Skeletal muscle tissue (tissue), 4 donors: Measurements from ENCODE around the gene PLXND1. TPM values are rescaled to one million over a fixed set of nuclear protein-coding genes. Genes with fewer than 3 reads are reported as not detected.

ENCODE experiments used
- H3K27ac ChIP-seq: one replicate; pipeline ENCODE4 v1.7.0; 2013; ENCODE audit warnings: mild to moderate bottlenecking, low read depth, low read length, inconsistent platforms
- H3K27me3 ChIP-seq, 3 donors: one replicate each; pipeline ENCODE4 v1.7.0; 2013; ENCODE audit warnings: low read length in 3 of 3; ENCODE audit not compliant: control insufficient read depth in 3 of 3, insufficient read depth in 3 of 3
- H3K36me3 ChIP-seq, 3 donors: one replicate each; pipeline ENCODE4 v1.7.0; 2013; ENCODE audit warnings: low read length in 3 of 3; ENCODE audit not compliant: control insufficient read depth in 3 of 3, insufficient read depth in 3 of 3
- H3K4me1 ChIP-seq, 3 donors: one replicate each; pipeline ENCODE4 v1.7.0; 2013; ENCODE audit warnings: low read length in 3 of 3, mild to moderate bottlenecking in 3 of 3; ENCODE audit not compliant: control insufficient read depth in 3 of 3, insufficient read depth in 3 of 3
- H3K4me3 ChIP-seq, 3 donors: one replicate each; pipeline ENCODE4 v1.7.0; 2013; ENCODE audit warnings: low read length in 3 of 3
- H3K9ac ChIP-seq, 3 donors: one replicate each; pipeline ENCODE4 v1.7.0; 2013; ENCODE audit warnings: low read length in 3 of 3, mild to moderate bottlenecking in 3 of 3, moderate library complexity in 2 of 3, low read depth in 1 of 3
- H3K9me3 ChIP-seq, 3 donors: one replicate each; pipeline ENCODE4 v1.7.0; 2013; ENCODE audit warnings: low read length in 3 of 3; ENCODE audit not compliant: control insufficient read depth in 3 of 3
- total RNA-seq: library from RNA; depleted of rRNA; stranded (reverse); fragments of >200 nt; gene quantifications from one replicate; pipeline ENCODE4 v1.2.3, GENCODE V29; 2014
- donor health status: Osteomylitis.

Gene PLXND1
- total RNA-seq, 1 donor from 2014 or later: 92.4 TPM

DNA sequence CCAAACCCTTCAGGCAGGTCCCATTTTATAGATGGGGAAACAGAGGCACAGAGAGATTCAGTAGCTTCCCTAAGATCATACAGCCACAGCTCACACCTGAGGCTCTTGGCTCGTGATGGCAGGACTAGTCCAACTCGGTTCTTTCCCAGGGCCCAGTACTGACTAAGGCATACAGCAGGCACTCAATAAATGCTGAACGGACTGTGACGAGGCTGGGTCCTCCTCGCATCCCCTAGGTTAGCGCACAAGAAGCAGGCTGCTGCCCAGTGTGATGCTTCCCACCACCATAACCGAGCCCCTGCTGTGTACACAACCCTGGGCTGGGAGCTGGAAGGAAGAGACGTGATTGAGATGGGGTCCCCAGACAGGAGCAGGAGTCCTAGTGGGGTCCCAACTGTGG is 24.9 kb downstream of the PLXND1 start:
- Histone ChIP-seq H3K27me3 (no peaks in the 10 kb centered on the region), H3K36me3 (peaks cover 10 to 56% (median 27%) of the 10 kb centered on the region in 3 donors), H3K4me1 (peaks cover 14 to 35% (median 30%) of the 10 kb centered on the region in 3 donors), H3K9me3 (no peaks in the 10 kb centered on the region), H3K4me3 (no peak overlapping the region), H3K9ac (no peak overlapping the region), H3K27ac (no peak overlapping the region)

DNA sequence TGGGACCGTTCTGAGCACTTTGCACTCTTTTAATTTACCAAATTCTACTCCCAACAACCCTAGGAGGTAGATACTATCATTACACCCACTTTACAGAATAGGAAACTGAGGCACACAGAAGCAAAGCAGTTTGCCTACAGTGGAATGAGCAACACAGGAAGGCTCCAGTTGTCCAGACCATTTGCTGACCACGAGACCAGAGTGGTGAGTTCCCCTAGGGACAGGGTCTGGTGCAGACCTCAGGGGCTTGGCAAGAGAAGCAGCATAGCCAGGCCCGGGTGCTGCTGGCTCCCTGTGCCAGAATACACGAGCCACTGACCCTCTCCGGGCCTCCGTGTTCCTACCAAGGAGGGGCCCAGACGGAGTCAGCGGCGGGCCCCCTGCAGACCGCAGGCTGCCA is 26.5 kb downstream of the PLXND1 start:
- Histone ChIP-seq H3K4me1 (peaks cover 17 to 33% (median 26%) of the 10 kb centered on the region in 3 donors), H3K36me3 (peaks cover 0 to 55% (median 23%) of the 10 kb centered on the region in 3 donors), H3K27me3 (no peaks in the 10 kb centered on the region), H3K9ac (no peak overlapping the region), H3K27ac (no peak overlapping the region), H3K4me3 (no peak overlapping the region), H3K9me3 (no peaks in the 10 kb centered on the region)

DNA sequence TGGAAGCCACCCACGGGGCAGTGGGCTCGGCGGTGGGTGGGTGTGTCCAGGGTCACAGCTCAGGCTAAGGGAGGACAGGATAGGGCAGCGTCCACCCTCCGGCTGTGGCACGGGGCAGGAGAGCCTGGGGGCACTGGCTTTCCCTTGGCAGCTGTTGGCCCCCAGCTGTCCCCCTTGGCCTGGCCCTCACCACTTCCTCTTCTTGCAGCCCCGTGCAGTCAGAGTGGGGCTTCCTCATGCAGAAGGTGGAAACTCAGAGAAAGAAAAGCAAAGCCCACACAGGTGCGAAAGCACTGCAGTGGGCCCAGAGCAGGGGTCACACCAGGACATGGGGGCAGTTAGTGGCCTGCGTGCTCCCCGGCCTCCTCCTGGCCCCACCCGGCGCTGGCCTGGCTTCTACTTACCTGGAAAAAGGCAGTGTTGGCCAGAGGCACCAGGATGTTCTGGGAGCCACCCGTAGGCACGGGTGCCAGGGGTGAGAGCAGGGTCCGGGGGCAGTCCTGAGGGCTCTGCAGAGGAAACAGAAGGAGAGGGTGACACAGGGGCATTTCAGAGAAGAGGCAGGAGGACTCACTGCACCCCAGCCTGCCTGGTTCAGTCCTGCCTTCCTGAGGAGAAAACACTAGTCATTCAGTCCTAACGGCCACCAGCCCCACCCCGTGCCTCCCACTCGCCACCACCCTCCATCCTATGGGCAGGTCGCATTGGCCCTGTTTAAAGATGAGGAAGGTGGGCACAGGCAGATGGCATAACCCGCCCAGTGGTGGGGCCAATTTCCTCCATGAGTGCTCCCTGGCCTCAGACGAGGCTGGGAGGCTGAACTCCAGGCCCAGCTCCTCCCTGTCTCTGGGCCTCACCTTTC is 28.3 kb downstream of the PLXND1 start:
- peaks cover 17 to 33% (median 26%) of the 10 kb centered on the region in 3 donors for H3K4me1 ChIP-seq
- no peaks in the 10 kb centered on the region for H3K27me3 ChIP-seq
- H3K36me3 ChIP-seq: peaks cover 8 to 46% (median 29%) of the 10 kb centered on the region in 3 donors
- peak overlapping the region; percentile 60 for H3K27ac ChIP-seq
- H3K4me3 ChIP-seq: no peak overlapping the region
- H3K9me3 ChIP-seq: no peaks in the 10 kb centered on the region
- H3K9ac ChIP-seq: peak overlapping the region in 1 of 3 donors; percentile 8

DNA sequence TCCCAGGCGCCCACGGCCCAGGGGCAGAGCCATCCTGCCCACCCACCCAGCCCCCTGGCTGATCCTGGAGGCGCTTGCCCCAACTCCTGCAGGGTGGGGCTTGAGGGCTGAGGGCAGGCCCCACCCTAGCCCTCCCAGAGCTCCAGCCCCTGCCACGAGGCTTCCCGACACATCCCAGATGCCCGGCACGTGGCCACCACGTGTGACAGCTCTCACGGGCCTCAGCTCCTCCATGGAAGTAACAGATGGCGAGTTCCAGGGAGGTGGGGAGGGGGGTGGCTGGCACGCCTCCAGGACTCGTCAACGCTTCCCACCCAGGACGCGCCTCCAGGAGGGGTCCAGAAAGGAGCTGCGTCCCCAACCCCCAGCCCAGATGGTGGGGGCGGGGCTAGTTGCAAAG is 29.1 kb downstream of the PLXND1 start:
- peak overlapping the region; percentile 60 for H3K27ac ChIP-seq
- H3K9me3 ChIP-seq: no peaks in the 10 kb centered on the region
- H3K27me3 ChIP-seq: no peaks in the 10 kb centered on the region
- H3K9ac ChIP-seq: no peak overlapping the region
- H3K36me3 ChIP-seq: peaks cover 9 to 48% (median 28%) of the 10 kb centered on the region in 3 donors
- H3K4me1 ChIP-seq: peaks cover 17 to 33% (median 26%) of the 10 kb centered on the region in 3 donors
- H3K4me3 ChIP-seq: no peak overlapping the region

DNA sequence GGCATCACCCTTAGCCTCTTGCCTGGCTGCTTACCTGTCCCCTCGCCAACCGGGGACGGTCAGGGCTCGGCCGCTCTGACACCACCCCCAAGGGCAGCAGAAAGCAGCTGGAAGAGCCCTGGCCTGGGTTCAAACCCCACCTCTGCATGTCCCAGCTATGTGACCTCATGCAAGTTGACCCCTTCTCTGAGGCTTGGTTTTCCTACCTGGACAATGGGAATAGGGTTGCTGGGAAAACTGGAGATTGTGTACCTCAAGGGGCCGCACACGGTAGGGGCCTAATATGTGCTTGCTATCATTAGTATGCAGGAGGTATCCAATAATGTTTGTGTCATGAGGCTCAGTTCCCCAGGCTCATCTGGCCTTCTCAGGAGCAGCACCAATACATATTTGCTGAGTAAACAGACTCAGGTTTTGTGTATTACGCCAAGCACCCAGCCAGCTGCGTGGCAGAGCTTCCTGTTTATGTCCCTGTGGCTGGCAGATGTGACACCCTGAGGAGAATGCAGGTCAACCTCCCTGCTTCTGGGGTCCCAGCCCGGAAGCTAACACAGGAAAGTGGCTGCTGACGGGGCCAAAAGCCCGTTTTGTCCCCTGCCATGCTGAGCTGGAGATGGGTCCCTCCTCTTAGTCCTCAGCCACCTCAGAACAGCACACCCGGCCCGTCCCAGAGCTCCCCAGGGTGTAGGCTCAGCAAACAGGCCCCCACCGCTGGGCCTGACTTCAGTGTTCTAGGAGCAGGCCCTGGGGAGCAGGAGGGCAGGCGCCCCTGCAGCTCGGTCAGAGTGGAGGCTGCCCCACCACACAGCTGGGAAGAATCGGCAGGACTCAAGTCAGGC is 29.7 kb downstream of the PLXND1 start:
- Histone ChIP-seq H3K9ac (peak overlapping the region in 1 of 3 donors; percentile 8), H3K4me3 (no peak overlapping the region), H3K9me3 (no peaks in the 10 kb centered on the region), H3K27me3 (no peaks in the 10 kb centered on the region), H3K4me1 (peaks cover 17 to 33% (median 26%) of the 10 kb centered on the region in 3 donors), H3K36me3 (peaks cover 9 to 51% (median 31%) of the 10 kb centered on the region in 3 donors), H3K27ac (peak overlapping the region; percentile 60)

DNA sequence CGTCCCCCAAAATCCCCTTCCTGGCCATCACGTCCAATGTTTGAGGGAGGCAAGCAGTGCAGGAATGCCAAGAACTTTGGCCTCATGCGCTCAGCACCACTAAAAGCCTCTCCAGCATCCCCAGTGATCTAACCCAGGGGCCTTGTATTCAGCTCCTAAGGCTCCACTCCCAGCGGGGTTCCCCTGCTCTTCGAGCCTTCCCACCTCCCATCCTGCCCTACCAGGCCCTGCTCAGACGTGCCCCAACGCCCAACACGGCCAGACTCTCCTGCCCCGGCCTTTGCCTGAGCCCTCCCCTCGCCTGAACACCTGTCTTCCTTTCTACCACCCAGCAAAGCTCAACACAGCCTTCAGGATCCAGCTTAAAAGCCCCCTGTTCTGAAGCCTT is 30.5 kb downstream of the PLXND1 start:
- H3K4me1 ChIP-seq: peaks cover 17 to 33% (median 26%) of the 10 kb centered on the region in 3 donors
- no peaks in the 10 kb centered on the region for H3K27me3 ChIP-seq
- no peak overlapping the region for H3K4me3 ChIP-seq
- no peak overlapping the region for H3K9ac ChIP-seq
- H3K36me3 ChIP-seq: peaks cover 9 to 48% (median 31%) of the 10 kb centered on the region in 3 donors
- H3K27ac ChIP-seq: peak overlapping the region; percentile 60
- no peaks in the 10 kb centered on the region for H3K9me3 ChIP-seq

DNA sequence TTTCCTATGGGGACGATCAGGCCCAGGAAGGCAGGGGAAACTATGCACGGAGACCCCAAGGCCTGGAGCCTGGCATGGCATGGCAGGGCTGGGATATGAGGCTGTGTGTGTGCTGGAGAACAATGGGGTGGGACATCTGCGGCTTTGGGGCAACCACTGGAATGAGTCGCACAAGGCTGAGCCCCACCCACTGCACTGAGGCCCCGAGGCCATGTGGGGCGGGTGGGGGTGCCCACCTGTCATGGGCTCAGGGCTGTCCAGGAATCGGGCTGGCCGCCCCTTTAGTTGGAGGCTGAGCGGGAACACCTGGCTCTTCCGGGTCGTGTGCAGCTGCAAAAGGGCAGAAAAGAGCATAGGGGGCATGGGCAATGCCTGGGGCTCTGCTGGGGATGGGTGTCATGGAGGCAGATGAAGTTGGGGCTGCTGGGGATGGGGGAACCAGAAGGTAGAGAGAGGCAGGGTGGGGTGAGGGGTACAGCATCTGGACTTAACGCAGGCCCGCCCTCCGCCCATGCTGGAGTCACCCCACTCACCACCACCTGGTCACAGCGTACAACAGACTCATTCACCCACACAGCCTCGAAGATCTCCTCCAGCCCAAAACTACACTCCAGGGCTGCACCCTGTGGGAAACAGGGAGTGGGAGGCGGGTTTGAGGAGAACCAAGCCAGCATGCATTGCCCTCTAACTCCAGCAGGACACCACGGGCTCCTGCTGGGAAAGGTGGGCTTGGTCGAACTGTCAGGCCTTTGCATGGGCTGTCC is 31.1 kb downstream of the PLXND1 start:
- H3K9me3 ChIP-seq: no peaks in the 10 kb centered on the region
- H3K27me3 ChIP-seq: no peaks in the 10 kb centered on the region
- no peak overlapping the region for H3K27ac ChIP-seq
- H3K4me3 ChIP-seq: no peak overlapping the region
- H3K4me1 ChIP-seq: peaks cover 17 to 33% (median 24%) of the 10 kb centered on the region in 3 donors
- H3K36me3 ChIP-seq: peaks cover 9 to 48% (median 27%) of the 10 kb centered on the region in 3 donors
- no peak overlapping the region for H3K9ac ChIP-seq

DNA sequence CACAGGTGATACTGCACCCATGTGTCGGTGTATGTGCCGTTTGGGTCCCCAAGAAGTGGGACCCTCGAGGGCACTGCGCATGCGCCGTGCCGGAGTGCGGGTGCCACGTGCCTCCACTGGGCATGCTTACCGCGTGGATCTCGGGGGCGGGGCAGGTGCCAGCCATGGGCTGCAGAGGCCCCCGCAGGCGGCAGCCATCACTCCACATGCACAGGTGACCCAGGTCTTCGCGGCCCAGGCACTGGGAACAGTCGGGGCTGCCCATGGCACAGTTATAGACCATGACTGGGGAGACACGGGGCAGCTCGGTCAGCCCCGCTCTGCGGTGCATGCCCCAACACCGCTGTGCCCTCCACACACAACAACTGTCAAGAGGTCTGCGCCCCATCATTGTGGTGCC is 32.3 kb downstream of the PLXND1 start:
- Histone ChIP-seq H3K27me3 (no peaks in the 10 kb centered on the region), H3K4me1 (peaks cover 17 to 24% (median 18%) of the 10 kb centered on the region in 3 donors), H3K4me3 (no peak overlapping the region), H3K9me3 (no peaks in the 10 kb centered on the region), H3K36me3 (peaks cover 15 to 51% (median 35%) of the 10 kb centered on the region in 3 donors), H3K27ac (no peak overlapping the region), H3K9ac (no peak overlapping the region)

DNA sequence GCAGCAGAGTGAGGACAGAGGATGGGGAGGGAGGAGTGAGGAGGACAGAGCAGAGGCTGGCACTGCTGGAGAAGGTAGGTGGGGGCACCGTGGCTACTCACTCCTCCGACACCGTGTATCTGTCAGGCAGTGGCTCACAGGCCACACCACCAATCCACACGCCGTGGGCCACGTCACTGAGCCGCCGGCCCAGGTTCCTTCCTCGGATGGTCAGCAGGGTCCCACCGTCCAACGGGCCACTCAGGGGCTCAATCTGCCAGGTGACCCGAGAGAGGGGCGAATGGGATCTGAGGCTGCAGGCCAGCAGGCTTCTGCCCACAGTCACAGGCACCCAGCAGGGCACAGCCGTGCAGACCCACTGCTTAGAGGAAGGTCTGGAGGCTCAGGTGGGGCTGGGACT is 33.0 kb downstream of the PLXND1 start:
- peaks cover 15 to 50% (median 35%) of the 10 kb centered on the region in 3 donors for H3K36me3 ChIP-seq

More for the DNA sequence above, 33.0 kb downstream of the PLXND1 start:
- H3K9me3 ChIP-seq: no peaks in the 10 kb centered on the region
- H3K4me3 ChIP-seq: no peak overlapping the region
- H3K27me3 ChIP-seq: no peaks in the 10 kb centered on the region
- H3K27ac ChIP-seq: no peak overlapping the region
- peaks cover 13 to 19% (median 14%) of the 10 kb centered on the region in 3 donors for H3K4me1 ChIP-seq
- no peak overlapping the region for H3K9ac ChIP-seq
